GM18502 (cell line): Measurements from ENCODE around the gene F7.

ENCODE experiments used
- ATAC-seq: cut with Tn5 transposase; IDR thresholded peaks from one replicate; pipeline ENCODE4 v1.9.1; 2021; ENCODE audit warnings: mild to moderate bottlenecking; ENCODE audit not compliant: unreplicated experiment, poor library complexity

The F7 gene

DNA sequence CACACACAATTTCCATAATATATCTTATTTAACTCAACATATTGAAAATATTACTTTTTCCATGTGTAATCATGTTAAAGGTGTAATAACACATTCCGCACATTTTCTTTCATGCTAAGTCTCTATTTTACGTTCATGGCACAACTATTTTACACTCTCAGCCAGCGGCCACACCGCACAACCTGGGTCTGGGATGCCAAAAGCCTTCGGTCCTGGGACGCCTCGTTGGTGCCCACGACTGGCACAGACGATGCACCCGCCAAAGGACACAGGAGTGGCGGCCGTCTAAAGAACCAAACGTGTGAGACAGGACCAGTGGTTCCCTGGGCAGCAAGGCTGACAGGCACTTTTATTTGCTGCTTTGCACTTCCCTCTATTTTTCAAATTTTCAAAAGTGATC lies 42.8 kb downstream of the F7 start:
- no peak for ATAC-seq

GRCh38 chr13:113148940-113149503 lies 43.4 kb downstream of the F7 start:
- no peak for ATAC-seq

GRCh38 chr13:113149711-113150549 lies 44.3 kb downstream of the F7 start:
- ATAC-seq, result no peak

DNA sequence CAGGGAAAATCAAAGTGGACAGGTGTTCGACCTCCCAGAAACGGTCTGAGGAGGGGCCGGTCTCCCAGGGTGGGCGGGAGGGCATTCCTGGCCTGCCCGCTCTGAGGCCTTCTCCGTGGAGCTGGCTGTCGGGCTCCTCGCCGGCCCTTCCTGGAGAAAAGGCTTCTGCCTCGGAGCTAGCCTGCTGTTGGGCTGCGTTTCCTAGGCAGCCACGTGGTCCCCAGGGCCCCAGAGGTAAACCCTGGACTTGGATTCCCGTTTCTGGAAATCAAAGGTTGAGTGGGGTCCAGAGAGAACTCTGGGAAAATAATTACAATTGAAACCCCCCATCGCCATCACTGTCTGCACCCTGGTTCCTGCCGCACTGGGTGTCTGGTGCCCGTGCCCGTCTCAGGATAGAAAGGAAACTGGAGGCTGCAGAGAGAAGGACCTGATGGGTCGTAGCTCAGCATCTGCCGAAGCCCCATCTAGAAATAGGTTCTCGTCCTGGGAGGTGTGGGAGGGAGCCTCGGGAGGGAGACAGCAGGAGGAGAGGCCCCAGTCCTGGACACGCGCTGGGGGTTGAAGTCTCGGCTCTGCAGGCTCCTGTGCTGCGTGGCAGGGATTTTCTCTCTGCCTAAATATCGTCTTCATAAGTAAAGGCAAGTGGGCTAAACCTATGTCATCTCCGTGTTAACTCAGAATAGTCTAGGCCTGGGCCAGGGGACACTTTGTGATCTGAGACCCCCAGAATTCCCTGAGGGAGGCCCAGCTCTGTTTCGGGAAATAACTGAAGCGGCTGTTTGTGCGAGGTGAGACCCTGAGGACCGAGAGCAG lies 45.2 kb downstream of the F7 start:
- ATAC-seq, result no peak

- ATAC-seq, result no peak
Observed at GRCh38 chr13:113151745-113152690, 46.4 kb downstream of the F7 start.

DNA sequence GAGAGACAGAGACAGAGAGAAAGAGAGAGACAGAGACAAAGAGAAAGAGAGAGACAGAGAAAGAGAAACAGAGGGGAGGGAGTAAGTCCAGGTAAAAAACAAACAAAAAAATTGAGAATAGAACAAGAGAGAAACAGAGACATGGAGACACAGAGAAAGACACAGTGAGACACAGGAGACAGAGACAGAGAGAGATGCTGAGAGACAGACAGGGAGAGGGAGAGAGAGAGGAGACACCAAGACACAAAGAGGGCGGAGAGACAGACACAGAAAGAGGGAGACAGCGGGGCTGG lies 47.0 kb downstream of the F7 start:
- no peak for ATAC-seq

GRCh38 chr13:113152984-113153809 lies 47.6 kb downstream of the F7 start:
- ATAC-seq, result peak; percentile 31

DNA sequence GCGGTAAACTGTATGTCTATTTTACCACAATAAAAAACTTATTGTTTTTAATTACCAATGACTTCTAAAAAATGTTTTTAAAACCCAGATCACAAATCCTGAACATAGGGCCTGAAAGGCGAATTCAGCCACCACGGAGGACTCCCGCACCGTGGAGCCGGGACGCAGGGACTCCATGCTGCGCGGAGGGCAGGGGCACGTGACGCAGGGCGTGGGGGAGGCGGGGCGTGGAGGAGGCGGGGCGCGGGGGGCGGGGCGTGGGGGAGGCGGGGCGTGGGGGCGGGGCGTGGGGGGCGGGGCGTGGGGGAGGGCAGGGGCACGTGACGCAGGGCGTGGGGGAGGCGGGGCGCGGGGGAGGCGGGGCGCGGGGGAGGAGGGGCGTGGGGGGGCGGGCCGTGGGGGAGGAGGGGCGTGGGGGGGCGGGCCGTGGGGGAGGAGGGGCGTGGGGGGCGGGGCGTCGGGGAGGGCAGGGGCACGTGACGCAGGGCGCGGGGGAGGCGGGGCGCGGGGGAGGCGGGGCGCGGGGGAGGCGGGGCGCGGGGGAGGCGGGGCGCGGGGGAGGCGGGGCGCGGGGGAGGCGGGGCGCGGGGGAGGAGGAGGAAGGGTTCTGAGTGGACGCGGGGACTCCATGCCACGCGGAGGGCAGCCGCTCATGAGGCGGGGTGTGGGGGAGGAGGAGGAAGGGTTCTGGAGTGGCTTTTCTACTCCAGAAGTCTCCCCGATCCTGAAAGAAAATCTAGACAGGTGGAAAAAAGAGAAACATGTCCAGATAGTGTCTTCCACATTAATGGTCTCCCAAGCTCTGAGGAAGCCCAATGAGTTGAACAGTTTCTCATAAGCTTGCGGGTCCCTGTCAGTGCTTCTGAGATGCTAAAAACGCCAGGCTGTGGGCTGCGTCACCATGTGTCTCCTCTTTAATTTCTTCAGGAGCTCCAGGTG lies 48.5 kb downstream of the F7 start:
- ATAC-seq, result peak; percentile 66

DNA sequence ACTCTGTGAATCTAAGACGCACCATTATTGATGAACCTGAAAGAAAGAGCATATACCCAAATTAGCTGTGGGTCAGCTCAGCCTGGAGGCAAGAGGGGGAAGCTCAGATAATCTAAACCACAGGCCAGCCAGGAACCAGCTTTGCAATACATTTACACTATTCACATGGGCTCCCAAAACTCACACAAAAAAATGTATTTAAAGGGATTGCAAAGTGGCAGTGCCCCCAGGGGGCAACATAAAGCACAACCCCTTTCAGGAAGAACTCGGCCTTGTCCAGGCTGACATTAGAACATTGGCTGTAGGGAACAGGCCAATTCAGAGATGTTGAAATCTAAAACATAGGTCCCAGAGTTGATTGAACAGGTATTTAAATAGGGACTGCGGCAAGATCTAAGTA lies 49.6 kb downstream of the F7 start:
- ATAC-seq, result no peak

DNA sequence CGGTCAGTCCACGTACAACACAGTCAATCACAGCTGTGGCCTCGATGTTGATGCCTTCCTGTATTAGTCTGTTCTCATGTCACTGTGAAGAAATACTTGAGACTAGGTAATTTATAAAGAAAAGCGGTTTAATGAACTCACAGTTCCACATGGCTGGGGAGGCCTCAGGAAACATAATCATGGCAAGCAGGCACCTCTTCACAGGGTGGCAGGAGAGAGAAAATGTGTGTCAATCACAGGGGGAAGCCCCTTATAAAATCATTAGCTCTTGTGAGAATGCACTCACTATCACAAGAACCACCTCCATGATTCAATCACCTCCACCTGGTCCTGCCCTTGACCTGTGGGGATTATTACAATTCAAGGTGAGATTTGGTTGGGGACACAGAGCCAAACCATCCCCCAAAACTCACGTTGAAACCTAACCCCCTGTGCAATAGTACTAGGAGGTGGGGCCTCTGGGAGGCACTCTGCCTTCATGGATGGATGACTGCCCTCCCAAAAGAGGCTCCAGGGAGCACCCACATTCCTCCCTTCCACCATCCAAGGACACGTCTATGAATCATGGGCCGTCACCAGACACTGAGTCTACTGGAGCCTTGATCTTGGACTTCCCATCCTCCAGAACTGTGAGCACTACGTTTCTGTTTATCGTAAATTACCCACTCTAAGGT lies 50.5 kb downstream of the F7 start:
- ATAC-seq, result no peak

DNA sequence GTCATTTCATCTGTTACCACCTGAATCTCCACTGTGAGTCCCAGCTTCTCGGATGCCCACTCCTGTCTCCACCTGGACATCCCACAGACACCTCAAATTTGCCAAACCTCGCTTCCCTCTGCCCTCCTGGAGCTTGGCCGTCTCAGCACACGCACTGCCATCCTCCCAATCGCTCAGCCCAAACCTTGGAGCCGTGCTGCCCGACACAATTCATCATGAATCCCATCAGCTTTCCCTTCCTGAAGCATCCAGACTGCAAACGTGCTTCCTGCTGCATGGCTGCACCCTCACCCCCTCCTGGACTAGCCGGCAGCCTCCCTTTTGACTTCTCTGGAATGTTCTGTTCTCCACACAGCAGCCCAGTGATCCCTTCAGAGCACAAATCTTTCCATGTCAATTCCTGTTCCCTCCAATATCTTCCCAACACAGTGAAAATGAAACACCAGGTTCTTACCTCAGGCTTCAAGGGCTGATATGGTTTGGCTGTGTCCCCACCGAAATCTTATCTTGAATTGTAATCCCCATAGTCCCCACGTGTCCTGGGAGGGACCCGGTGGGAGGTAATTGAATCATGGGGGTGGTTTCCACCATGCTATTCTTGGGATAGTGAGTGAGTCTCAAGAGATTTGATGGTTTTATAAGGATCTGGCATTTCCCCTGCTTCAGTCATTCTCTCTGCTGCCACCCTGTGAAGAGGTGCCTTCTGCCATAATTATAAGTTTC lies 51.8 kb downstream of the F7 start:
- ATAC-seq, result no peak

DNA sequence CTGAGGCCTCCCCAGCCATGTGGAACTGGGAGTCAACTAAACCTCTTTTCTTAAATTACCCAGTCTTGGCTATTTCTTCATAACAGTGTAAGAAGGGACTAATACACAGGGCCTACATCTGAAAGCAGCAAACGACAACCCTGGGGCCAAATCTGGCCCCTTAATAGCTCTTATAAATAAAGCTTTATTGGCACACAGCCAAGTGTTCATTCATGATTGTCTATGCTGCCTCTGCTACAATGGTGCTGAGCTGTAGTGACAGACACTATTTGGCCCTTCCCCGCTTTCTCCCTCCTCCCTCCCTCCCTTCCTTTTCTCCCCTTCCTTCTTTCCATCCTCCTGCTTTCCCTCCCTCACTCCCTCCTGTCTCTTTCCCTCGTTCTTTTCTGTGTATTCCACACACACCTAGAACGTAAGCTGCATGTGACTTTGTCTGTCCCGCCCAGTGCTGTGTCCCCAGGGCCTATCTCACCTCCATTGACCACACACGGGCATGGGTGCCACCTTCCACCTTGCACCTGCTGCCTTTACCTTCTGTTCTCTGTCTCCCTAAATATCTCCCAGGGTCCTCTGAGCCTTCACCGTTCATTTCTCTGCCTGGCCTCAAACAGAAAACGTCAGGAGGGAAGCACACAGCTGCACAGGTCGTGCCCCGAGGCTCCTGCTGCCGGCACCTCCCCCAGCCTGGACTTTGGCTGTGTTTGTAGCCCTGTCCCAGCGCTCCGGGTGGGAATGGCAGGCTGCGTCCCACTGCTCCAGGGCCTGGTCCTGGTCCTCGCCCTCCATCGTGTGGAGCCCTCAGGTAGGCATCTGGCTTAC lies 52.5 kb downstream of the F7 start, which contains the start of gene PROZ:
PROZ (plus strand) TSS at position 720 of the 819 bp plus-strand sequence; CDS start at position 733, 13 bp downstream.
- no peak for ATAC-seq

DNA sequence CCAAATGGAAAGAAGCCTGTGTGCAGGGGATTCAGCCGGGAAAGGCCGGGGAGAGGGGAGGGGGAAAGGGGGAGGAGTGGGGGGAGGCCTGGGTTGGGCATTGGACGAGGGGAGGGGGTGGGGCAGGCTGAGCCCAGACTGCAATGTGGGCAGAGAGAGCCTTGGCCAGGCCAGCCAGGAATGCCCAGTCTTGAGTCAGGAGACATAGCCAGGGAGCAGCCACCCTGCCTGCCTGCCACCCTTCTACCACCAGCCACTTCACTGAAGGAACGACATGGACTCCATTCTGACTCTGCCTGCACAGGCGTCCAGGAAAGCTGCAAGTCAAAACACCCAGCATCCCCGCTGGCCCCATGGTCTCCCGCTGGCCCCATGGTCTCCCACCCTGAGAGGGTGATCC lies 53.4 kb downstream of the F7 start:
- ATAC-seq, result no peak

DNA sequence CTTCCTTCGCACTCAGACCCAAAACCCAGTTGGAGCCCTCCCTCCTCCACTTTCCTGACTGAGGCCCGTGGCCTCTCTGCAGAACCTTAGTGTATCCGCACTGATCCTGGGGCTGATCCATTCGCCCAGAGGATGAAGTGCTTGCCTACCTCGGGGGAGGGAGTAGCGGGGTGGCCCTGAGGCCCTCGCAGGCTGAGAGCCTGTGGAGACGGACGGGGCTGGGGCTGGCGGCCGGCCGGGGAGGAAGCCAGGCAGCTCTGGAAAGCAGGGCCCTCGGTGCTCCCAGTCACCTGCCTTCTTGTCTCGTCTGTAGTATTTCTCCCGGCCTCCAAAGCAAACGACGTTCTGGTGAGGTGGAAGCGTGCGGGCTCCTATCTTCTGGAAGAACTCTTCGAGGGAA lies 54.1 kb downstream of the F7 start:
- ATAC-seq, result no peak

GRCh38 chr13:113160983-113161382 lies 55.4 kb downstream of the F7 start:
- no peak for ATAC-seq

GRCh38 chr13:113161433-113161832 lies 55.8 kb downstream of the F7 start:
- ATAC-seq, result no peak
